Erythroblast (primary cell): Measurements from ENCODE around the gene DPH3.

Experiments used
- GATA1 ChIP-seq: IDR thresholded peaks from 2 replicates; pipeline ENCODE4 v1.6.1; 2011; ENCODE audit warnings: low read depth, mild to moderate bottlenecking, control low read depth, low read length, moderate library complexity
- POLR2A ChIP-seq: IDR thresholded peaks from 2 replicates; pipeline ENCODE4 v1.6.1; 2011; ENCODE audit warnings: mild to moderate bottlenecking, low read length

- TF ChIP-seq POLR2A (no peak), GATA1 (no peak)
These were observed 19.9 kb upstream of the DPH3 start for GRCh38 chr3:16284633-16285032.
